Stomach smooth muscle (tissue), 2 donors: ENCODE results near the gene ZFP36L2.
A peak's percentile ranks its signal among the peaks of the same experiment; 100 is the strongest.

Experiments used
- H3K27ac ChIP-seq: one replicate; pipeline ENCODE4 v1.7.0; 2013; ENCODE audit warnings: mild to moderate bottlenecking, low read length, inconsistent platforms
- H3K27me3 ChIP-seq, 2 donors: one replicate each; pipeline ENCODE4 v1.7.0; 2013; ENCODE audit warnings: low read length in 2 of 2; ENCODE audit not compliant: insufficient read depth in 2 of 2, control insufficient read depth in 1 of 2
- H3K36me3 ChIP-seq, 2 donors: one replicate each; pipeline ENCODE4 v1.7.0; 2013; ENCODE audit warnings: low read length in 2 of 2; ENCODE audit not compliant: control insufficient read depth in 2 of 2, insufficient read depth in 2 of 2
- H3K4me1 ChIP-seq: one replicate; pipeline ENCODE4 v1.7.0; 2013; ENCODE audit warnings: low read length; ENCODE audit not compliant: control insufficient read depth, insufficient read depth
- H3K4me3 ChIP-seq, 2 donors: one replicate each; pipeline ENCODE4 v1.7.0; 2013; ENCODE audit warnings: low read length in 2 of 2
- H3K9ac ChIP-seq, 2 donors: one replicate each; pipeline ENCODE4 v1.7.0; 2013; ENCODE audit warnings: low read length in 2 of 2, mild to moderate bottlenecking in 1 of 2
- H3K9me3 ChIP-seq, 2 donors: one replicate each; pipeline ENCODE4 v1.7.0; 2013; ENCODE audit warnings: low read length in 2 of 2; ENCODE audit not compliant: control insufficient read depth in 2 of 2
- donor health status: healthy.
- donor health status: Pancreatic carcinoma.

The ZFP36L2 gene

GRCh38 chr2:43185146-43185545 is 41.3 kb downstream of the ZFP36L2 start:
- Histone ChIP-seq H3K36me3 (no peaks in the 10 kb centered on the region), H3K4me3 (no peak overlapping the region), H3K27ac (no peak overlapping the region), H3K9ac (no peak overlapping the region), H3K9me3 (no peaks in the 10 kb centered on the region), H3K4me1 (peaks cover 3% of the 10 kb centered on the region), H3K27me3 (no peaks in the 10 kb centered on the region)

- H3K27ac ChIP-seq = no peak overlapping the region
- H3K27me3 ChIP-seq = no peaks in the 10 kb centered on the region
- no peaks in the 10 kb centered on the region for H3K9me3 ChIP-seq
- H3K4me3 ChIP-seq = no peak overlapping the region
- peaks cover 3% of the 10 kb centered on the region for H3K4me1 ChIP-seq
- H3K9ac ChIP-seq = no peak overlapping the region
- H3K36me3 ChIP-seq = no peaks in the 10 kb centered on the region
These were observed 42.0 kb downstream of the ZFP36L2 start for GRCh38 chr2:43184339-43184895.

- H3K27me3 ChIP-seq = no peaks in the 10 kb centered on the region
- H3K27ac ChIP-seq = no peak overlapping the region
- peaks cover 9% of the 10 kb centered on the region for H3K4me1 ChIP-seq
- no peak overlapping the region for H3K4me3 ChIP-seq
- no peak overlapping the region for H3K9ac ChIP-seq
- H3K36me3 ChIP-seq = no peaks in the 10 kb centered on the region
- no peaks in the 10 kb centered on the region for H3K9me3 ChIP-seq
These were observed 42.7 kb downstream of the ZFP36L2 start for GRCh38 chr2:43183743-43184142.

- Histone ChIP-seq H3K9ac (no peak overlapping the region), H3K27ac (no peak overlapping the region), H3K4me1 (peaks cover 14% of the 10 kb centered on the region), H3K27me3 (no peaks in the 10 kb centered on the region), H3K36me3 (no peaks in the 10 kb centered on the region), H3K4me3 (no peak overlapping the region), H3K9me3 (peaks cover 0 to 1% of the 10 kb centered on the region in 2 donors)
These were observed 45.5 kb downstream of the ZFP36L2 start for GRCh38 chr2:43180897-43181296.

GRCh38 chr2:43179942-43180341 is 46.5 kb downstream of the ZFP36L2 start:
- H3K27ac ChIP-seq = no peak overlapping the region
- H3K4me1 ChIP-seq = peaks cover 14% of the 10 kb centered on the region
- H3K4me3 ChIP-seq = no peak overlapping the region
- no peaks in the 10 kb centered on the region for H3K27me3 ChIP-seq
- H3K36me3 ChIP-seq = no peaks in the 10 kb centered on the region
- H3K9ac ChIP-seq = no peak overlapping the region
- H3K9me3 ChIP-seq = peaks cover 9 to 10% of the 10 kb centered on the region in 2 donors

GRCh38 chr2:43178602-43179542 is 47.5 kb downstream of the ZFP36L2 start:
- H3K9ac ChIP-seq = peak overlapping the region in 1 of 2 donors; percentile 55

GRCh38 chr2:43178055-43178598 is 48.3 kb downstream of the ZFP36L2 start:
- Histone ChIP-seq H3K9me3 (peaks cover 10 to 15% of the 10 kb centered on the region in 2 donors), H3K4me3 (no peak overlapping the region), H3K27ac (peak overlapping the region; percentile 66), H3K27me3 (no peaks in the 10 kb centered on the region), H3K4me1 (peaks cover 14% of the 10 kb centered on the region), H3K9ac (no peak overlapping the region), H3K36me3 (no peaks in the 10 kb centered on the region)

More at GRCh38 chr2:43178602-43179542, 47.5 kb downstream of the ZFP36L2 start:
- Histone ChIP-seq H3K4me3 (peak overlapping the region in 1 of 2 donors; percentile 15), H3K27ac (peak overlapping the region; percentile 66), H3K9me3 (peaks cover 10 to 15% of the 10 kb centered on the region in 2 donors), H3K36me3 (no peaks in the 10 kb centered on the region), H3K27me3 (no peaks in the 10 kb centered on the region), H3K4me1 (peaks cover 14% of the 10 kb centered on the region)

GRCh38 chr2:43176449-43176848 is 50.0 kb downstream of the ZFP36L2 start:
- no peak overlapping the region for H3K9ac ChIP-seq
- H3K4me1 ChIP-seq = peaks cover 18% of the 10 kb centered on the region
- no peaks in the 10 kb centered on the region for H3K27me3 ChIP-seq
- no peak overlapping the region for H3K27ac ChIP-seq
- peaks cover 10 to 15% of the 10 kb centered on the region in 2 donors for H3K9me3 ChIP-seq
- H3K36me3 ChIP-seq = no peaks in the 10 kb centered on the region
- no peak overlapping the region for H3K4me3 ChIP-seq

GRCh38 chr2:43175876-43176275 is 50.5 kb downstream of the ZFP36L2 start:
- Histone ChIP-seq H3K36me3 (no peaks in the 10 kb centered on the region), H3K9me3 (peaks cover 10 to 15% of the 10 kb centered on the region in 2 donors), H3K4me3 (no peak overlapping the region), H3K9ac (no peak overlapping the region), H3K4me1 (peaks cover 21% of the 10 kb centered on the region), H3K27me3 (no peaks in the 10 kb centered on the region), H3K27ac (no peak overlapping the region)

- H3K9me3 ChIP-seq = peaks cover 10 to 15% of the 10 kb centered on the region in 2 donors
These were observed 51.4 kb downstream of the ZFP36L2 start for GRCh38 chr2:43175020-43175441.

More at GRCh38 chr2:43175020-43175441, 51.4 kb downstream of the ZFP36L2 start:
- H3K4me1 ChIP-seq = peaks cover 23% of the 10 kb centered on the region
- H3K27ac ChIP-seq = no peak overlapping the region
- no peaks in the 10 kb centered on the region for H3K27me3 ChIP-seq
- H3K9ac ChIP-seq = no peak overlapping the region
- no peak overlapping the region for H3K4me3 ChIP-seq
- H3K36me3 ChIP-seq = no peaks in the 10 kb centered on the region
